ENCODE results near the gene ZSCAN9.

ZSCAN9 gene

GRCh38 chr6:28264834-28265401, 39.8 kb downstream of the ZSCAN9 start:
- no peaks in the 10 kb centered on the region for H3K27me3 ChIP-seq (ENCODE audit: control insufficient read depth in 5 of 5, insufficient read depth in 4 of 5, low read length in 5 of 5)
- peaks cover 4 to 23% (median 9%) of the 10 kb centered on the region in 5 donors for H3K9me3 ChIP-seq (ENCODE audit: control insufficient read depth in 5 of 5, low read length in 5 of 5)
- H3K27ac ChIP-seq (ENCODE audit: low read depth, low read length) = no peak overlapping the region
- no peak overlapping the region for H3K4me3 ChIP-seq (ENCODE audit: low read depth in 1 of 5, low read length in 5 of 5)
- peaks cover 0 to 22% (median 16%) of the 10 kb centered on the region in 5 donors for H3K4me1 ChIP-seq (ENCODE audit: control insufficient read depth in 5 of 5, insufficient read depth in 5 of 5, low read length in 5 of 5)
- no peak overlapping the region for H3K9ac ChIP-seq (ENCODE audit: low read length in 5 of 5)
- no peaks in the 10 kb centered on the region for H3K36me3 ChIP-seq (ENCODE audit: control insufficient read depth in 5 of 5, insufficient read depth in 5 of 5, low read length in 5 of 5)

DNA sequence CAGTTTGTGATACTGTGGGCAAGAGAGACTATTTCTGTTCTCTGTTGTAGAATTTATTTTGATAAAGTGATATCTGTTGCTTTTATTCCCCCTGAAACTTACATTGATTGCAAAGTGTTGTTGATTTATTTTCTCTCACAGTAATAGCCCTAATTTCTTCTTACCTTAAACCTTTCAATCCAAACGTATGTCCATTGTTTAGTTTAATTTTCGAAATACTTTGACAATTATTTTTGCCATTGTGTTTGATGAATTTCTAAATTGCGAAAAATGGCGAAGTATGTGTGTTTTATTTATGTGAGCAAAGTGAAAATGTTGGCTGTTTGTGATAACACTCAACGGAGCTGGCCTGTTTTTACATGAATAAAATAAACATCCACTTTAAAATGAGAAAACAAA, 41.5 kb downstream of the ZSCAN9 start:
- Histone ChIP-seq H3K4me3 (ENCODE audit: low read depth in 1 of 5, low read length in 5 of 5) (peak overlapping the region; percentile 87 to 96 (median 94)), H3K27ac (ENCODE audit: low read depth, low read length) (peak overlapping the region; percentile 57), H3K4me1 (ENCODE audit: control insufficient read depth in 5 of 5, insufficient read depth in 5 of 5, low read length in 5 of 5) (peaks cover 0 to 22% (median 16%) of the 10 kb centered on the region in 5 donors), H3K9ac (ENCODE audit: low read length in 5 of 5) (peak overlapping the region; percentile 64 to 96 (median 88)), H3K27me3 (ENCODE audit: control insufficient read depth in 5 of 5, insufficient read depth in 4 of 5, low read length in 5 of 5) (no peaks in the 10 kb centered on the region), H3K9me3 (ENCODE audit: control insufficient read depth in 5 of 5, low read length in 5 of 5) (peaks cover 0 to 7% (median 1%) of the 10 kb centered on the region in 5 donors), H3K36me3 (ENCODE audit: control insufficient read depth in 5 of 5, insufficient read depth in 5 of 5, low read length in 5 of 5) (no peaks in the 10 kb centered on the region)

- peaks cover under 1 to 5% (median 5%) of the 10 kb centered on the region in 5 donors for H3K36me3 ChIP-seq (ENCODE audit: control insufficient read depth in 5 of 5, insufficient read depth in 5 of 5, low read length in 5 of 5)
- peak within 1 kb of the TSS; percentile 57 for H3K27ac ChIP-seq (ENCODE audit: low read depth, low read length)
- peaks cover 0 to 22% (median 16%) of the 10 kb centered on the region in 5 donors for H3K4me1 ChIP-seq (ENCODE audit: control insufficient read depth in 5 of 5, insufficient read depth in 5 of 5, low read length in 5 of 5)
- peaks cover 0 to 2% (median 0%) of the 10 kb centered on the region in 5 donors for H3K9me3 ChIP-seq (ENCODE audit: control insufficient read depth in 5 of 5, low read length in 5 of 5)
- no peaks in the 10 kb centered on the region for H3K27me3 ChIP-seq (ENCODE audit: control insufficient read depth in 5 of 5, insufficient read depth in 4 of 5, low read length in 5 of 5)
- peak within 1 kb of the TSS; percentile 87 to 96 (median 94) for H3K4me3 ChIP-seq (ENCODE audit: low read depth in 1 of 5, low read length in 5 of 5)
- H3K9ac ChIP-seq (ENCODE audit: low read length in 5 of 5) = peak within 1 kb of the TSS; percentile 64 to 96 (median 88)
Measured at GRCh38 chr6:28266962-28267694, 42.1 kb downstream of the ZSCAN9 start, which contains the start of gene ZSCAN26. ZSCAN26 (plus strand) TSS chr6:28267143; CDS start chr6:28271920, 4,777 bp downstream.

DNA sequence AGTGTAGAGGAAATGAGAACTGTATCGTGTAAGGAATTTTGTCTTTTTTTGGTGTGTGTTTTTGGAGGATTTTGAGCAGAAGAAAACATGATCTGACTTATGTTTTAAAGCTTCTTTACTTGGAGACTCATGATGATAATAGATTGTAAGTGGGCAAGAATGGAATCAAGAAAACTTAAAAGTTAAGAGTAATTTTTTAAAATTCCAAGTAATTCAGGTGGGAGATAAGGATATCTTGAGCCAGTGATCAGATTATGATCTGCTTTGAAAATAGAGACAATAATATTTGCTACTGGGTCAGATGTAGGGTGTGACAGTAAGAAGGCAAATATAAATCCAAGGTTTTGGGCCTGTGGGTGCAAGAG, 42.6 kb downstream of the ZSCAN9 start:
- H3K27ac ChIP-seq (ENCODE audit: low read depth, low read length) = no peak overlapping the region
- no peaks in the 10 kb centered on the region for H3K9me3 ChIP-seq (ENCODE audit: control insufficient read depth in 5 of 5, low read length in 5 of 5)
- H3K4me3 ChIP-seq (ENCODE audit: low read depth in 1 of 5, low read length in 5 of 5) = peak overlapping the region; percentile 86 to 96 (median 94)
- H3K36me3 ChIP-seq (ENCODE audit: control insufficient read depth in 5 of 5, insufficient read depth in 5 of 5, low read length in 5 of 5) = peaks cover 6 to 11% (median 10%) of the 10 kb centered on the region in 5 donors
- no peaks in the 10 kb centered on the region for H3K27me3 ChIP-seq (ENCODE audit: control insufficient read depth in 5 of 5, insufficient read depth in 4 of 5, low read length in 5 of 5)
- H3K9ac ChIP-seq (ENCODE audit: low read length in 5 of 5) = peak overlapping the region; percentile 64 to 96 (median 88)
- peaks cover 0 to 22% (median 16%) of the 10 kb centered on the region in 5 donors for H3K4me1 ChIP-seq (ENCODE audit: control insufficient read depth in 5 of 5, insufficient read depth in 5 of 5, low read length in 5 of 5)

- no peak overlapping the region for H3K4me3 ChIP-seq (ENCODE audit: low read depth in 1 of 5, low read length in 5 of 5)
- H3K9me3 ChIP-seq (ENCODE audit: control insufficient read depth in 5 of 5, low read length in 5 of 5) = no peaks in the 10 kb centered on the region
- H3K36me3 ChIP-seq (ENCODE audit: control insufficient read depth in 5 of 5, insufficient read depth in 5 of 5, low read length in 5 of 5) = peaks cover 12 to 28% (median 26%) of the 10 kb centered on the region in 5 donors
- H3K27ac ChIP-seq (ENCODE audit: low read depth, low read length) = no peak overlapping the region
- H3K9ac ChIP-seq (ENCODE audit: low read length in 5 of 5) = no peak overlapping the region
- H3K4me1 ChIP-seq (ENCODE audit: control insufficient read depth in 5 of 5, insufficient read depth in 5 of 5, low read length in 5 of 5) = peaks cover 0 to 25% (median 16%) of the 10 kb centered on the region in 5 donors
- H3K27me3 ChIP-seq (ENCODE audit: control insufficient read depth in 5 of 5, insufficient read depth in 4 of 5, low read length in 5 of 5) = no peaks in the 10 kb centered on the region
Measured at GRCh38 chr6:28269492-28269891, 44.4 kb downstream of the ZSCAN9 start.

DNA sequence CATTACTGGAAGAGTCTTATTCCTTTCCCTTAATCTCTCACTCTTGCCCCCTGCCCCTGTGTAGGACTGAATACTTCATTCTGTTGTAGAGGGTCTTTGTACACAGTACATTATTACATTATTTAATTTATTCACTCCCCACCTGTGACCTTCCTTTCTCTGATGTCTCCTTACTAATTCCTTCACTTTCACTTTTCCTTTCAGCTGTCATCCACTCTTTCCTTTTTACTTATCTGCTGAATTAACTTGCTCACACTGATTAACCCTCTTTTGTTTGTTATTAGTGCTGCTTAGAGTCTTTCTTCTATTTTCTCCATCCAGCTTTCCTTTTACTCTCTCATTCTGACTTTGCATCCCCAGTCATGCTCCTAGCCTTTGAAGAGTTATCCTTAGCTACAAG, 49.8 kb downstream of the ZSCAN9 start:
- peaks cover 0 to 3% (median 0%) of the 10 kb centered on the region in 5 donors for H3K4me1 ChIP-seq (ENCODE audit: control insufficient read depth in 5 of 5, insufficient read depth in 5 of 5, low read length in 5 of 5)
- H3K27ac ChIP-seq (ENCODE audit: low read depth, low read length) = no peak overlapping the region
- H3K36me3 ChIP-seq (ENCODE audit: control insufficient read depth in 5 of 5, insufficient read depth in 5 of 5, low read length in 5 of 5) = peaks cover 33 to 58% (median 52%) of the 10 kb centered on the region in 5 donors
- no peak overlapping the region for H3K4me3 ChIP-seq (ENCODE audit: low read depth in 1 of 5, low read length in 5 of 5)
- H3K27me3 ChIP-seq (ENCODE audit: control insufficient read depth in 5 of 5, insufficient read depth in 4 of 5, low read length in 5 of 5) = no peaks in the 10 kb centered on the region
- H3K9me3 ChIP-seq (ENCODE audit: control insufficient read depth in 5 of 5, low read length in 5 of 5) = no peaks in the 10 kb centered on the region
- H3K9ac ChIP-seq (ENCODE audit: low read length in 5 of 5) = no peak overlapping the region

GRCh38 chr6:28277746-28278145, 52.7 kb downstream of the ZSCAN9 start:
- H3K9me3 ChIP-seq (ENCODE audit: control insufficient read depth in 5 of 5, low read length in 5 of 5) = peaks cover 0 to 3% (median under 1%) of the 10 kb centered on the region in 5 donors
- H3K9ac ChIP-seq (ENCODE audit: low read length in 5 of 5) = no peak overlapping the region
- peaks cover 0 to 20% (median 13%) of the 10 kb centered on the region in 5 donors for H3K4me1 ChIP-seq (ENCODE audit: control insufficient read depth in 5 of 5, insufficient read depth in 5 of 5, low read length in 5 of 5)
- peaks cover 26 to 47% (median 41%) of the 10 kb centered on the region in 5 donors for H3K36me3 ChIP-seq (ENCODE audit: control insufficient read depth in 5 of 5, insufficient read depth in 5 of 5, low read length in 5 of 5)
- no peak overlapping the region for H3K27ac ChIP-seq (ENCODE audit: low read depth, low read length)
- no peak overlapping the region for H3K4me3 ChIP-seq (ENCODE audit: low read depth in 1 of 5, low read length in 5 of 5)
- no peaks in the 10 kb centered on the region for H3K27me3 ChIP-seq (ENCODE audit: control insufficient read depth in 5 of 5, insufficient read depth in 4 of 5, low read length in 5 of 5)

DNA sequence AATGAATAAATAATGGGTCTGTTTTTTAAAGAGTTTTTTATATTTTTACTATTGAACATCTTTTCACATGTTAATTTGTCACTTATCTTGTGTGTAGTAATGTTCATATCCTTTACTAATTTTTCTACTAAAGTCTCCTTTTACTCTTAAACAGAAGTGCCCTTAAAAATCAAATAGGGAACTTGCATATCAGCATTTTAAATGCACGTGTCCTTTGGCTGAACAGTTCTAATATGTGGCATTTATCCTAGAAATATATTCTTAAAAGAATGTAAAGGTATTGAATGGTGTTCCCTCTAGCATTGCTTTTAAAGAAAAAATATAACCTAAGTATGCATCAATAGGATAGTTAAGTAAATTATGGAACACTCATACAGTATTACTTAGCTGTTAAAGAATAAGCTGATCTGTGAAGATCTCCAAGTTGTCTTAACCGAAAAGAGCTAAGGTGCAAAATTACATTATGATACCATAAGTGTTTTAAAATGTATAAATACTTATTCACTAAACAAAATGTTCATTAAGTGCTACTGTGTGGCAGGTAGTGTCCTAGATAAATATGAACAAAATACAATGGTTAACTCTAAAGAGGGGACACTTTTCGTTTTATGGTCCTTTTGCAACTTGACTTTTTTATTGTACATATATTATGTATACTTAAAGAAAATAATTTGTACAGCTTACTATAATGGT, 55.7 kb downstream of the ZSCAN9 start:
- Histone ChIP-seq H3K4me3 (ENCODE audit: low read depth in 1 of 5, low read length in 5 of 5) (peak overlapping the region; percentile 51 to 86 (median 83)), H3K9ac (ENCODE audit: low read length in 5 of 5) (peak overlapping the region in 4 of 5 donors; percentile 80 to 95 (median 84)), H3K27ac (ENCODE audit: low read depth, low read length) (no peak overlapping the region), H3K36me3 (ENCODE audit: control insufficient read depth in 5 of 5, insufficient read depth in 5 of 5, low read length in 5 of 5) (peaks cover 22 to 36% (median 26%) of the 10 kb centered on the region in 5 donors), H3K4me1 (ENCODE audit: control insufficient read depth in 5 of 5, insufficient read depth in 5 of 5, low read length in 5 of 5) (peaks cover 0 to 17% (median 13%) of the 10 kb centered on the region in 5 donors), H3K27me3 (ENCODE audit: control insufficient read depth in 5 of 5, insufficient read depth in 4 of 5, low read length in 5 of 5) (no peaks in the 10 kb centered on the region), H3K9me3 (ENCODE audit: control insufficient read depth in 5 of 5, low read length in 5 of 5) (peaks cover 0 to 7% (median 6%) of the 10 kb centered on the region in 5 donors)

DNA sequence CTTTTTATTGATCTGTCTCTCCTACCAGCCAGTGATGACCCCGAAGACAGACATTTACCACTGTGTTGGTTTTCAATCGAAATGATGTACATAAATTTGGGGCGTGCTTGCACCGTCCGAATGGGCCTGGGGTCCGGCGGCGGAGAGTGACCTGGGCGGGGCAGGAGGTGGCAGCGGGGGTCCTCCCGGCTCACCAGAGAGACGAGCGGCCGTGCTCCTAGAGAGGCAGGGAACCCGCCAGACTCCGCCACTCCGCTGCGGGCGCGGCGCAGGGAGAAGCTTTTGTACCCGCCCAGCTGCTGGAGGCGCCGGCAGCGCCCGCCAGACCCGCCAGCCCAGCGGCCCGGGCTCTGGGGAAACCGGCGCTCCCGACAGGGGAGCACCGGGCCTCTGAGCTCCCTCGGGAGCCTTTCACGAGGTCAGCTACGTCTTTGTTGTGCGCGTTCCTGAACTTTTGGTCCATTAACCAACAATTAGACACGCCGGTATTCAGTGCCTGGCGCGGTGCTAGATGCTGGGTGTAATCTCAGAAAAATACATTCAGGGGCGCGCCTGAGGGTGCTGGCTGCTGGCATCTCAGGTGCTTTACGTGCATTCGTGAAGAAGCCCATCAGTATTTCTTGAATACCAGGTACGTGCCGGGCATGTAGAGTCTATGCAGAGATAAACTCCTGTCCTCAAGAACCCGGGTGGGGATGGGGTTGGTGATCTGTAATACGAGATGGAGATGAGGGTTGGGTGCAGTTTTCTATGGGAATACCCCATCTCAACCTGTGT, 56.4 kb downstream of the ZSCAN9 start, which contains the start of gene PGBD1:
PGBD1 (plus strand) TSS at position 285 of the 777 bp plus-strand sequence. CDS start 2,242 bp downstream, outside the sequence.
- Histone ChIP-seq H3K9me3 (ENCODE audit: control insufficient read depth in 5 of 5, low read length in 5 of 5) (peaks cover 0 to 7% (median 6%) of the 10 kb centered on the region in 5 donors), H3K36me3 (ENCODE audit: control insufficient read depth in 5 of 5, insufficient read depth in 5 of 5, low read length in 5 of 5) (peaks cover 19 to 36% (median 24%) of the 10 kb centered on the region in 5 donors), H3K4me3 (ENCODE audit: low read depth in 1 of 5, low read length in 5 of 5) (peak within 1 kb of the TSS; percentile 77 to 95 (median 85)), H3K9ac (ENCODE audit: low read length in 5 of 5) (peak within 1 kb of the TSS; percentile 59 to 95 (median 83)), H3K27me3 (ENCODE audit: control insufficient read depth in 5 of 5, insufficient read depth in 4 of 5, low read length in 5 of 5) (no peaks in the 10 kb centered on the region), H3K27ac (ENCODE audit: low read depth, low read length) (no peak within 1 kb of the TSS), H3K4me1 (ENCODE audit: control insufficient read depth in 5 of 5, insufficient read depth in 5 of 5, low read length in 5 of 5) (peaks cover 0 to 17% (median 13%) of the 10 kb centered on the region in 5 donors)

All from subcutaneous abdominal adipose tissue (tissue), 5 donors.